Calu3 (cell line): ENCODE measurements around the gene KRTAP15-1. TPM values are rescaled to one million over a fixed set of nuclear protein-coding genes. Genes with fewer than 3 reads are reported as not detected.

Experiments used
- Bru-seq: library from RNA; stranded (reverse); fragments of 400-500 nt; gene quantifications from one replicate; lab custom pipeline; 2021; lab: Mats Ljungman, UMichigan
- BruChase-seq, 2 experiments: library from RNA; stranded (reverse); fragments of 400-500 nt; gene quantifications; one replicate each; lab custom pipeline; 2021; lab: Mats Ljungman, UMichigan
- BruUV-seq: library from RNA; stranded (reverse); fragments of 400-500 nt; replicated peaks from 2 replicates; lab custom pipeline; 2021; lab: Mats Ljungman, UMichigan
- CTCF ChIA-PET: fragments of 300-600 bp; sonication (Branson Sonifier 250); formaldehyde crosslinking; loops from one replicate; lab custom pipeline; 2022; ENCODE audit warnings: antibody characterized with exemption; lab: Charles Lee
- DNase-seq: peaks from one replicate; pipeline ENCODE4 v3.0.0; 2022
- H3K27ac Mint-ChIP-seq: one replicate; pipeline ENCODE4 v1.8.0; 2022; ENCODE audit warnings: mixed read lengths; ENCODE audit not compliant: unreplicated experiment
- H3K27me3 Mint-ChIP-seq: one replicate; pipeline ENCODE4 v1.8.0; 2022; ENCODE audit warnings: mixed read lengths; ENCODE audit not compliant: unreplicated experiment
- H3K36me3 Mint-ChIP-seq: one replicate; pipeline ENCODE4 v1.8.0; 2022; ENCODE audit warnings: mild to moderate bottlenecking, moderate library complexity, mixed read lengths; ENCODE audit not compliant: insufficient read depth, unreplicated experiment
- H3K4me1 Mint-ChIP-seq: one replicate; pipeline ENCODE4 v1.8.0; 2022; ENCODE audit warnings: mild to moderate bottlenecking, low read depth, mixed read lengths; ENCODE audit not compliant: unreplicated experiment
- H3K4me3 Mint-ChIP-seq: one replicate; pipeline ENCODE4 v1.8.0; 2022; ENCODE audit warnings: mild to moderate bottlenecking, low read depth, moderate library complexity, mixed read lengths; ENCODE audit not compliant: unreplicated experiment
- H3K9me3 Mint-ChIP-seq: one replicate; pipeline ENCODE4 v1.8.0; 2022; ENCODE audit warnings: low read depth, mixed read lengths; ENCODE audit not compliant: unreplicated experiment
- CTCF ChIP-seq: fragments of 200-600 bp; IDR thresholded peaks from one replicate; pipeline ENCODE4 v1.8.0; 2022; ENCODE audit warnings: antibody characterized with exemption; ENCODE audit not compliant: unreplicated experiment
- intact Hi-C: fragments of 100-400 bp; cut with micrococcal nuclease; formaldehyde crosslinking; loops from one replicate; pipeline ENCODE4 v1.10.0; 2022; ENCODE audit not compliant: unreplicated experiment
- long read RNA-seq: library from polyadenylated mRNA; stranded (forward); transcript quantifications from one replicate; pipeline ENCODE4 v2.0.0, GENCODE V29; 2022
- total RNA-seq: library from RNA; stranded (reverse); gene quantifications from 2 replicates; pipeline ENCODE4 v1.2.3, GENCODE V29; 2022

KRTAP15-1 gene, protein sequence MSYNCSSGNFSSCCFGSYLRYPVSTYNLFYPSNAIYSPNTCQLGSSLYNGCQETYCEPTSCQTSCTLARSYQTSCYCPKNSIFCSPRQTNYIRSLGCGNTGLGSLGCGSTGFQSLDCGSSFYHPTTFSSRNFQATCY
- not detected in 2 replicates for total RNA-seq
- not detected for Bru-seq, nascent RNA
- not detected for BruChase-seq, experiment 1, labeled RNA remaining after a 6-hour chase
- BruChase-seq, experiment 2, labeled RNA remaining after a 2-hour chase, result not detected
- long read RNA-seq, result 0 reads

GRCh38 chr21:30439975-30440374 lies at the start of gene KRTAP15-1:
Gene KRTAP15-1, plus strand, starts transcription at chr21:30440275. Its CDS starts 53 bp downstream, at chr21:30440328.
- TF ChIP-seq CTCF, result no peak
- H3K27me3 Mint-ChIP-seq, result no peaks in the 10 kb centered on the region
- BruUV-seq, result no TSS peak
- H3K27ac Mint-ChIP-seq, result no peak within 1 kb of the TSS
- CTCF ChIA-PET, result no interaction called here
- H3K36me3 Mint-ChIP-seq, result no peaks in the 10 kb centered on the region
- intact Hi-C loops, result no loop called here
- no peak for DNase-seq
- H3K4me3 Mint-ChIP-seq, result no peak within 1 kb of the TSS
- H3K9me3 Mint-ChIP-seq, result peaks cover 4% of the 10 kb centered on the region
- H3K4me1 Mint-ChIP-seq, result no peaks in the 10 kb centered on the region

DNA sequence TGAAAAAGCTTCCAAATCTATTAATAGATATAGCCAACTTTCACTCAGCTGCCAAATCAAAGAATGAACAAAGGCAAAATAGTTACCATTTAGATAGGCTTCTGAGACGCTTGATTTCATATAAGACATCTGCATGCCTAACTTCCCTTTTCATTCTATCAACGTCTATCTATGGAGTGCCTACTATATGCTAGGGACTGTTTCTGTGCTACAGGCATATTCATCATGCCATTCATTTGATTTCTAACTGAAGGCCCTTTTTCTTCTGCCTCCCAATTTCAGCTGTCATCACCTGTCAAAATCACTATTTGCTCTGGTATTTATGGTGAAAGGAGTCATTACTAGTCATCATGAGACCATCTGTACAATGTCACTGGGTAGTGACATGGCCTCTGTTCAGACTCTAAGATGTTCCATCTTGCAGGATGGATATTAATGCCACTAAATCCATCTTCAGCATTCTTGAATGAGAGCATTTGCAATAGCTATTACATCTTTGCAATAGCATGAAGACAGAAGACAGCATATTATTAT lies 48.5 kb upstream of the KRTAP15-1 start:
- H3K27ac Mint-ChIP-seq, result no peak overlapping the region
- CTCF ChIA-PET, result no interaction called here
- no peaks in the 10 kb centered on the region for H3K27me3 Mint-ChIP-seq
- DNase-seq, result no peak
- no peak for TF ChIP-seq CTCF
- no peaks in the 10 kb centered on the region for H3K4me1 Mint-ChIP-seq
- H3K36me3 Mint-ChIP-seq, result no peaks in the 10 kb centered on the region
- H3K9me3 Mint-ChIP-seq, result peaks cover 2% of the 10 kb centered on the region
- intact Hi-C loops, result no loop called here
- BruUV-seq, result no TSS peak
- H3K4me3 Mint-ChIP-seq, result no peak overlapping the region

DNA sequence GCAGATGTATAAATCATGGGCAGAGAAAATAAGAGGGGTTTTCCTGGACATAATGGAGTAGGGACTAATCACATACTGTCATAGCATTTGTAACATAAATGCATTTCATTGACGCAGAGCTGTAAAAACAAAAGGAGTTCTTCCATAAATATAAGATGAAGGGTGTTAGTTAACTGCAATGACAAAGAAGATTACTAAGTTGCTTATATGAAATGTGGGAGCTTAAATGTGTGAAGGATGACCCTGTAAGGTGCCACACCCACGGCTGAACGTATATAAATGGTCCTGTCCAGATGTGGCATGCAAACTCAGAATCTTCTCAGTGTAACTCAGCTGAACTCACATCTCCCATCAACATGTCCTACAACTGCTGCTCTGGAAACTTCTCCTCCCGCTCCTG lies 44.3 kb upstream of the KRTAP15-1 start, which contains the start of gene KRTAP13-1:
KRTAP13-1 (plus strand) TSS at position 301 of the 400 bp plus-strand sequence; CDS start at position 357, 56 bp downstream.
- intact Hi-C loops, result no loop called here
- Mint-ChIP-seq H3K27me3 (no peaks in the 10 kb centered on the region), H3K9me3 (peaks cover 2% of the 10 kb centered on the region)

More for the DNA sequence above, 44.3 kb upstream of the KRTAP15-1 start, which contains the start of gene KRTAP13-1:
- no peak for TF ChIP-seq CTCF
- Mint-ChIP-seq H3K4me3 (no peak within 1 kb of the TSS), H3K4me1 (no peaks in the 10 kb centered on the region), H3K27ac (no peak within 1 kb of the TSS), H3K36me3 (no peaks in the 10 kb centered on the region)
- BruUV-seq, result no TSS peak
- no peak for DNase-seq
- CTCF ChIA-PET, result no interaction called here
